GM20431 (cell line): ENCODE data around the gene SOD3.

Experiments used
- in situ Hi-C: fragments of 300-500 bp; cut with MseI, MboI; formaldehyde crosslinking; loops from one replicate; pipeline ENCODE4 v1.15.0; 2020; ENCODE audit warnings: low sequenced_read_pairs; ENCODE audit not compliant: unreplicated experiment

Gene SOD3, protein sequence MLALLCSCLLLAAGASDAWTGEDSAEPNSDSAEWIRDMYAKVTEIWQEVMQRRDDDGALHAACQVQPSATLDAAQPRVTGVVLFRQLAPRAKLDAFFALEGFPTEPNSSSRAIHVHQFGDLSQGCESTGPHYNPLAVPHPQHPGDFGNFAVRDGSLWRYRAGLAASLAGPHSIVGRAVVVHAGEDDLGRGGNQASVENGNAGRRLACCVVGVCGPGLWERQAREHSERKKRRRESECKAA

DNA sequence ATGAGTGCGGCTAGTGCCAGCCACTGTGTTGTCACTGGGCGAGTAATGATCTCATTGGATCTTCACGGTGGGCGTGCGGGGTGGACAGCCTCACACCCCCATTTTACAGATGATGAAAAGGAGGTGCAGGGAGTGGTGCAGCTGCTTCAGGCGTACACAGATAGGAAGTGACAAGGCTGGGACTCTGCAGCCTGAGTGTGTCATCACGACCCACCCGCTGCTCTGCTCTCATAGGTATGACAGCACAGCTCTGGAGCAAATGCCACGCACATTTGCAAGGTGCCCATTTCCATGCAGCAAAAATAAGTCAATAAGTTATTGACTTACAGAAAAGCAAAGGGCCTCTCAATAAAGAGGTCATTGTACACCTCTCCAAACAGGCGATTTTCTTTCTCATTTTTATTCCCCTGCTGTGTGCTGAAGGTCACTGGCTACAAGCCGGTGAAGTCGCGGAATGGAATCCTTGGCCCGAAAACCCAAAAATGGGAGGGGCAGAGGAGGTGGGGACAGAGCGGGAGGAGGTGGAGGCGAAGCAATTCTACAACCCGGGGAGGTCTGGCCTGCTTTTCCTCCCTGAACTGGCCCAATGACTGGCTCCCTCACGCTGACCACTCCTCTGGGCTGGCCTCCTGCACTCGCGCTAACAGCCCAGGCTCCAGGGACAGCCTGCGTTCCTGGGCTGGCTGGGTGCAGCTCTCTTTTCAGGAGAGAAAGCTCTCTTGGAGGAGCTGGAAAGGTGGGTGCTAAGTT, at the start of gene SOD3:
TSS of gene SOD3 (plus strand) at position 658 of the 750 bp plus-strand sequence. CDS start 3,949 bp downstream, outside the sequence.
- in situ Hi-C loops = no loop called here

DNA sequence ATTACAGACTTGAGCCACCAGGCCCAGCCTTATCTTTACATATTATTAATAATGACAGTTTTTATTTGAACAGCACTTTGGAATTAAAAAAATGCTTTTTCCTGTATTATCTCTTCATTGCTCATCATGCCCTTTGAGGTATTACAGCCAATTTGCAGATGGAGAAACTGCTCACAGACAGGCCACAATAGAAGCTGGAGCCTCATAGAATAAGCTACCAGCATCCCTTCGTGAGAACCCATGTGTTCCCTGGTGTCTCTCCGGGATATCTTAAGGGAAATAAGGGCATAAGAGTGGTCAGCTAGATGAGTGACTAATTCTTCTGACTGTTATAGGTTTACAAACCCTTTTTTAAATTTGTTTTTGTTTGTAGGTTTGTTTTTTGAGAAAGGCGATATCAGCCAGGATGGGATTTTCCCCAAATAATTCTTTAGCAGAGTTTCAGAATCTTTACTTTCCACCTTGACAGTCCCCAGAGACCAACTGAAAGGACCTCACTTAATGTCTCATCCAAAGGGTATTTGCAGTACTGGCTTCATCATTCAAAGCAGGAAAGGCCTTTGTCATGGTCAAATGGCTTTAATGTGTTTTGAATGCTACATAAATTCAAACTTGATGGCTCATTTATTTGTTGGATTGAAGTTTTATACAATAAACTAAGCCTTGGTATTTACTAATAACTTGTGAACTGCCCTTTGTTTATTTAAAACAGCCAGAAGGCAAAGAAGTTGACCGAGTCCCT, 48.0 kb upstream of the SOD3 start:
- in situ Hi-C loops = no loop called here

DNA sequence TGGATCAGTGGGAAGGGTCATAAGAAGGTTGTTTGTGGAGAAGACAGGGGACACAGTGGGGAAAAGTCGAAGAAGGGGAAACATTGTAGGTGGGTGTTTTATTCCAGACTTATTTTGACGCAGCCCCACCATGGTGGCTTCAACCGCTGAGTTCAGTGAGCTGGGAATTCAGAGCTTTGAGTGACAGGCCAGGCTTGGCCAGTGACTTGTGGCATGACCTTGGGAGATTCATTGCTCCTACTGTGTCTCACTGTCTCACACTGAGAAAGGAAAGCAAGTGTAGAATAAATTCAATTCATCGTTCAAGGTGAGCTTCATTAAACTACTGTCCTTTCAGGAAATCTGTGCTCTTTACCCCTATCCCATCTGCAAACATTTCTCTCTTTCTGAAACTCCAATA, 47.4 kb upstream of the SOD3 start:
- in situ Hi-C loops = no loop called here

DNA sequence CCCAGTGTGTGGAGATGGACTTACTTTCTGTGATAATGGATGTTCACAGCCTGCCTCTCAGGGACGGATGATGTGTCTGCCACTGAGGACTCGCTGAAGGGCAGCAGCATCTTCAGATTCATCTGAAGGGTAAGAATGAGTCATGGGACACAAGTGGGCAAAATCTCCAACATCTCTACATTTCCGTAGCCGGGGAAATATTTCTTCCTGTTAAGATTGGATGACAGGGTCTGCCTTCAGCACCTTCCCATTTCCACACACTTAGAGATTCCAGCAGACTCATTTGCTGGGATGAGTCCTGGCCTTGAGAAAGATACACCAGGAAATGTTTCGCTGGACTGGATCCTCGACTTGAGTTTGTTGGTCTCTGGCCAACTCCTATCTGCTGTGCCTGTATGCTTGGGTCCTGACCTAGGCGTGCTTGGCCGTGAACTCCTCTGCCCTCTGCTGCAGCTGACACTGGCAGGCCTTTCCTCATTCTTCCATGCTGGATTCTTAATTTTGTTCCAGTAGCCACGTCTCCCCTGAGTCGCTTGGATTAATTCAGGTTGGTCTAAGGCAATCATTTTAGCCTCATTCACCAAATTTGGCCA, 46.5 kb upstream of the SOD3 start:
- in situ Hi-C loops = no loop called here

DNA sequence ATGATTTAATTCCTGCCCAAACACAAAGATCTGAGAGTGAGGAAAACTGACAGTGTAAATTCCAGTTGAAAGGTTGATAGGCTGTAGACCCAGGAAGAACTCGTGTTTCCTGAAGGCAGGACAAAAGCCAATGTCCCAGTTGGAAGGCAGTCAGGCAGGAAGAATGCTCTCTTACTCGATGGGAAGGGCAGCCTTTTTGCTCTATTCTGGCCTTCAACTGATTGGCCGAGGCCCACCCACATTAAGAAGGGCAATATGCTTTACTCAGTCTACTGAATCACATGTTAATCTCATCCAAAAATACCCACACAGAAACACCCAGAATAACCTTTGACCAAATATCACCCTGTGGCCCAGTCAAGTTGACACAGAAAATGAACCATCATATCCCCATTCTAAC, 45.3 kb upstream of the SOD3 start:
- in situ Hi-C loops = no loop called here

DNA sequence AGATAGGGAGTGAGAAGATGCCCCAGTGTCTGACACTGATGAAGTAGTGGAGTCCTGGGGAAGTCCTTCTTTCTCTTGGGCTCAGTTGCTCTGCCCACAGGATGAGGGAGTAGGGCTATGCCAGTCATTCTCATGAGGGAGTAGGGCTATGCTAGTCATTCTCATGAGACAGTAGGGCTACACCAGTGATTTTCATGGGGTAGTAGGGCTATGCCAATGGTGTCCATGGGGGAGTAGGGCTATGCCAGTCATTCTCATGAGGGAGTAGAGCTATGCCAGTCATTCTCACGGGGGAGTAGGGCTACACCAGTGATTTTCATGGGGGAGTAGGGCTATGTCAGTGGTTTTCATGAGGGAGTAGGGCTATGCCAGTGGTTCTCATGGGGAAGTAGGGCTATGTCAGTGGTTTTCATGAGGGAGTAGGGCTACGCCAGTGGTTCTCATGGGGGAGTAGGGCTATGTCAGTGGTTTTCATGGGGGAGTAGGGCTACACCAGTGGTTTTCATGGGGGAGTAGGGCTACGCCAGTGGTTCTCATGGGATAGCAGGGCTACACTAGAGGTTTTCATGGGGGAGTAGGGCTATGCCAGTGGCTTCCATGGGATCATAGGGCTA, 43.3 kb upstream of the SOD3 start:
- in situ Hi-C loops = no loop called here

DNA sequence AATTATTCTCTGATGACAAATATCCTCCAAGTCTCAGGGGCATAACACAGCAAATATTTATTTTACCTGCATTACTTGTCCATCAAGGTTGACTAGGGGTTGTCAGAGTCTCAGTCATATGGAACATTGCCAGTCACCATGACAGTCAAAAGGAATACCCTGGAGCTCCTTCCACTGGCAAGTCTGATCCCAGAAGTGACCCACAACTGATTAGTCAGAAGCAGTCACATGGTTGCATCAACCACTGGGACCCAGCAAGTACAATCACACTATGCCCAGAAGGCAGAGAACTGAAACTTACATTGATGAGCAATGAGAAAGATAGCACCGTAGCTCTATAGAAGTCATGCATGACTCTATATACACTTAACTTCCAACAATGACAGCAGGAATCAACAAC, 41.9 kb upstream of the SOD3 start:
- in situ Hi-C loops = no loop called here

DNA sequence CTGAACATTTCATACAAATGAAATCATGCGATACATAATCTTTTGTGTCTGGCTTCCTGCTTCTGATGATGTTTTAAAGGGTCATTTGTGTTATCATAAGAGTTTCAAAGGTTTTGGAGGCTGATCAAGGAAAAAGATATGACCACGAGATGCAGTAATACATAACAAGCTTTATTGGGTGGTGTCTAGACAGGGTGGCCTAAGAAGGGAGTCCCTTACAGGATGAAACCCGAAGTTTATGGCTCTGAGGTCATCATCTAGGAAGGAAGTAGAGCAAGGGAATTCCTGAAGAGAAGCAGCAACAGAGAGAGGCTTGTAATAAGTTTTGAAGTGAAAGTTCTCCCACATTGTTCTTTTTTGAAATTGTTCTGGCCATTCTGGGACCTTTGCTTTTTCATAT, 40.8 kb upstream of the SOD3 start:
- in situ Hi-C loops = no loop called here

DNA sequence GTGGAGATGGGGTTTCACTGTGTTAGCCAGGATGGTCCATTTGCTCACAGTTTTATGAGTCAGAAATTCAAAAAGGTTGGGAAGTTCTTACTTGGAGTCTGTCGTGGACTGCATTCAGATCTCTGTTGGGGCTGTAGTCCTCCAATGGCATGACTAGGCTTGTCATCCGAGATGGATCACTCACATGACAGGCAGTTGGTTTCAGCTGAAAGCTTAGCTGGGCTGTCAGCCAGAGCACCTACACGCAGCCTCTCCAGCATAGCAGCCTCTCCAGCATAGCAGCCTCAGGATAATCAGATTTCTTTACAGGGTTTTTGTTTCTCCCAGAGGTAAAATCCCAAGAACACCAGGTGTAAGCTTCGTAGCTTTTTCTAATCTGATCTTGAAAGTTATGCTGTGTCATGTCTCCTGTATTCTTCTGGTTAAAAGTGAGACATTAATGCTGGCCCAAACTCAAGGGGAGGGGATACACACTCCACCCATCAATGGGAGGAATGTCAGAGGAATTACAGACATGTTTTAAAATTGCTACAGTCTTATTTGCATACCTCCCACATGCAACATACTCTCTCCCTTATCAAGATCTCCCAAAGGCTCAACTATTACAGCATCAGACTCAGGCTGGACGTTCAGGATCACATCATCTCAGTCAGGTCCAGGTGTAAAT, 31.6 kb upstream of the SOD3 start:
- in situ Hi-C loops = no loop called here

DNA sequence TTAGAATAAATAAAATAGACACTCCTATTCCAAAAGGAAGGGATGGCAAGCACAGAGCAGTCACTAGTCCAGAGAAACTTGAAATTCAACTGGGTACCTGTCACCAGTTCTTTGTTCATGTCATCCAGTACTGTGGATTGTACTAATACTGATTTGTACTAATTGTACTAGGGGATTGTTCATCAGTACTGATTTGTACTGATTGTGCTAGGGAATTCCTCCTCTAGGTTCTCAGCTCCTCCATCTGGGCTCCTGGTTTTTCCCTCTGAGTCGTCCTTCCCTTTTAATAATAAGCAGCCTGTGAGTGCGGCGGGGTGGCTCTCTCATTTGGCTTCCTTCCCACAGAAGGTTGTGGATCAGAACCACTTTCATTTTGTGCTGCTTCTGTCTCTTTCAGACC, 31.0 kb upstream of the SOD3 start:
- in situ Hi-C loops = no loop called here

DNA sequence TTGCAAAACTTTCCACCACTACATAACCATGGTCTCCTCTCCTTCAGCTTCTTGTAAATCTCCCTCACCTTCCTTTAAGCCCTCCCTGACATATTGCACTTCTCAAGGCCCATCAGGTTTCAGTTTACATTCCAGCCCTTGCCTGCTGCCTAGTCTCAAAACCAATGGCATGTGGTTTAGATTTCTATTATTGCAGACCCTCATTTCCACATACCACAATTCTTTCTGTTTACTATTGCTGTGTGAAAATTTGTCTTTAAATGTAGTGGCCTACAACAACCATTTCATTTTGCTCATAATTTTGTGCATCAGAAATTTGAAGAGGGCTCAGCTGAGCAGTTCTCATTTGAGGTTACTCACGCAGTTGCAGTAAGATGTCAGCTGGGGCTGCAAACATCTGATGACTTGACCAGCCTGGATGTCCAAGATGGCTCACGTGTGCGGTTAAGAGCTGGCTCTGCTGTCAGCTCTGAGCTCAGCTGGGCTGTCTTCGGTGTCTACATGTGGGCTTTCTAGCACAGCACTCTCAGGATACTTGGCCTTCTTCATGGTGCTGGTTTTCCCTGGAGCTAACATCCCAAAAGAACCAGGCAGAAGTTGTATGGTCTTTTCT, 29.9 kb upstream of the SOD3 start:
- in situ Hi-C loops = no loop called here

DNA sequence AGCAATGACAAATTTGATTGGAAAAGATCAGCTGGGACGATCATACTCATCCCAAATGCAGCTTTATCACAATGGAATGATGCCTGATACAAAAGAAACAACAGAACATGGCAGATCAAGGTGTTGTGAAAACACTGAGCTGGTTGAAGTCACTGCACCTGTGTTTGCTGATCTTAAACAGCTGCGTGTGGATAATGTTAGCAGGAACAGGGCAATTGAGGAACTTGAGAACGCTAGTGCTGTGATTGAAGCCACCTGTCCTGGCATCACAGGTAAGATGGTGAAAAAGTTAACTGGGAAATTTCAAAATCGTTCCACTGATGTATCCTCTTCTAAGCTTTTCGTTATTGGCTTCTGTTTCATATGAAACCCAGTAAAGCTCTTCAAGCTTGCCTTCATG, 27.4 kb upstream of the SOD3 start:
- in situ Hi-C loops = no loop called here

DNA sequence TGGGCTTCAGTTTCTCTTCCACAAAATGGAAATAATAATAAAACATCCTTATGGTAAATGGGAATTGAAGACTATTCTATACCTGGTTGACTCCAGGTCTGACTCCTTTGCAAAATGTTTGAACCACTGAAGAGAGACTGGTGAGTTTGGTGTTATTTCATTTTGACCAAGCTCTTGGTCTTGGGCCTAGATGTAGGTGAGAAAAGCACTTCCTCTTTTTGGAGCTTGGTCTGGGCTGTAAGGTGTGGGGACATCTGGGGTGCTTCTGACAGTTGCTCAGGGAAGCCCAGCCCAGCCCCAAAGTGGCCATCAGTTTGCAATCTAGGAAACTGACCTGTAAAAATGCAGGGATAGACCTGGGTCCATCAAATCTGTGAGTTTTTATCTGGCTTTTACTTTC, 26.8 kb upstream of the SOD3 start:
- in situ Hi-C loops = no loop called here

DNA sequence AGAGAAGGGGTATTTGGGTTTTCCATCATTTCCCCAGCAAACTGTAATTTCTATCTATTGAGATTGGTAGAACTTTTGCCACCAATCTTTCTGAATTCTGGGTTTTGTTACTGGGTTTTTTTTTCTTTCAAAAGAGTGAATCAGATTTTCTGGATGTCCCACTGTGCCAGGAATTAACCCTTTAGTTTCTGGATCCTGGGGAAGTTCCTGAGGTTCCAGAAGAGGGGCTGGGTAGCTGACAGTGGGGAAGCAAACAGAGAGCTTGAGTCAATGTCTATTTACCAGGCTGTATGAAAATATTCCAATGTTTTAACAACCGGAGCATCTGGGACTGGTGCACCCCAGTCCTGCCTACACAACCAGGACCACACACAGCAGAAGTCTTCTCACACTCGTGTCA, 25.8 kb upstream of the SOD3 start:
- in situ Hi-C loops = no loop called here

DNA sequence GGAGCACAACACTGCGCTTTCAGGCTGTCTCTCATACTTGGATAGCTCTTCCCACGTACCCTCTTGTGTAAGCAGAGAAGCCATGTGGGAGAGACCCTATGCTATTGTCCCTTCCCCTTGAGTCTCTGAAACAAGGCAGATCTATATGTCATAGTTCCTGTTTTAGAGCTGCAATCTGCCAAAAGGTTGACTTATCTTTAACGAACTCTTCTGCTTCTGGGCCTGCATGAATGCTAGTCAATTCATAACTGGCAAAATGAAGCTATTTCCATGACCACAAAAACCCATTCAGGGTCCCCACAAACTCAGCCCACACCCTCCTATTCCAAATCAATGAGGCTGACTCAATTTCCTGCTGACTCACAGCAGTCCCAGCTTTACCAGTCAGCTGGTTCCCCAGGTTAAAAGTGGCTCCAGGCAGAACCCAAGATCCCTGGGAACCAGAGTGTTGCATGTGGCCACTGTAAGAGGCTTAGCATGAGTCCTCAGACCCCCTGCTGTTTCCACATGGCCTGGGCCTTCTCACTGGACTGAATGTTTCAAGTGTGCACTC, 25.3 kb upstream of the SOD3 start:
- in situ Hi-C loops = no loop called here

DNA sequence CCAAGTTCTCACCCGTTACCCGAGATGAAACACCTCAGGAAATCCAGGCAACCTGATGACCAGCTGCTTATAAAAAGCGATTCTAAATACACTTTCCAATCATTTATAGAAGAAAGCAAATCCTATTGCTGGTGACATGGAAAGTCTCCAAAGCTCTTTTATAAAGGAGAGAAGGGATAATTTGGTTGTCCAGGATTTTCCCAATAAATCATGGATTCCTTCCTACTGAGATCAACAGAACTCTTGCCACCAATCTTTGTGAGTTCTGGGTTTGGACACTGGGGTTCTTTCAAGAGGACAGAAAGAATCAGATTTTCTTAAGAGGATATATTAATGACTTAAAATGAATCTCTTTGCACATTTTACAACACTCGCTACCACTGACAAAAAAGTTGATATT, 24.7 kb upstream of the SOD3 start:
- in situ Hi-C loops = no loop called here

DNA sequence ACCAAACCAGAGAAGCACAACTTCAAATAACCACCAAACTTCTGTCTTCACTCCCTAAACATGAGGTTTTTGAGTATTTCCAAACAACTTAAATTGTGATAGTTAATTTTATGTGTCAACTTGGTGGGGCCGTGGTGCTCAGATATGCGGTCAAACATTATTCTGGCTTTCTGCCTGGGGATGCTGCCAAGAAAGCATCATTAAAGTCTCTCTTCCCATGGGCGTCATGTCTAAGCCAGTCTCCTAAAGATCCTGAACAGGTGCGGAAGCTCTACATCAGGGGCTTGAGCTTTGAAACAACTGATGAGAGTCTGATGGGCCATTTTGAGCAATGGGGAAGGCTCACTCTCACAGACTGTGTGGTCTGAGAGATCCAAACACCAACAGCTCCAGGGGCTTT, 24.1 kb upstream of the SOD3 start:
- in situ Hi-C loops = no loop called here

DNA sequence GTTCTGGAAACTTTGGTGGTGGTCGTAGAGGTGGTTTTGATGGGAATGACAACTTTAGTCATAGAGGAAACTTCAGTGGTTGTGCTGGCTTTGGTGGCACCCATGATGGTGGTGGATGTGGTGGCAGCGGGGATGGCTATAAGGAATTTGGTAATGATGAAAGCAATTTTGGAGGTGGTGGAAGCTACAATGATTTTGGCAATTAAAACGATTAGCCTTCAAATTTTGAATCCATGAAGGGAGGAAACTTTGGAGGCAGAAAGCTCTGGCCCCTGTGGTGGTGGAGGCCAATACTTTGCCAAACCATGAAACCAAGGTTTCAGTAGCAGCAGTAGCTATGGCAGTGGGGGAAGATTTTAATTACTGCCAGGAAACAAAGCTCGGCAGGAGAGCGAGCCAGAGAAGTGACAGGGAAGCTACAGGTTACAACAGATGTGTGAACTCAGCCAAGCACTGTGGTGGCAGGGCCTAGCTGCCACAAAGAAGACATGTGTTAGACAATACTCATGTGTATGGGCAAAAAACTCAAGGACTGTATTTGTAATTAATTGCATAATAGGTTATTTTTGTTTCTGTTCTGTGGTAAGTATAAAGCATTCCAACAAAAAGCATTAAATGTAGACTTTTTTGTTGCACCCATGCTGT, 23.2 kb upstream of the SOD3 start:
- in situ Hi-C loops = no loop called here

DNA sequence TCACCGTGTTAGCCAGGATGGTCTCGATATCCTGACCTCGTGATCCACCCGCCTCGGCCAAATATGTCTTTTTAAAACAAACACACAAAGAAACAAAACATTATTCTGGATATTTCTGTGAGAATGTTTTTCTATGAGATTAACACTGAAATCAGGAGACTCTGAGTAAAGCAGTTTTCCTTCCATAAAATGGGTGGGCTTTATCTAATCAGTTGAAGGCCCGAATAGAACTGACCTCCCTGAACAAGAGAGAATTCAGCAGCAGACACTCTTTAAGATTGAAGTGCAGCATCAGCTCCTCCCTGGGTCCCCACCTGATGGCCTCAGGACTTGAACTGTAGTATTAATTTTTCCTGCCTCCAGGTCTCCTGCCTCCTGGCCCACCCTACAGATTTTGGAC, 22.4 kb upstream of the SOD3 start:
- in situ Hi-C loops = no loop called here
